ENCODE measurements around the gene RPRML. TPM values are rescaled to one million over a fixed set of nuclear protein-coding genes. Genes with fewer than 3 reads are reported as not detected.

RPRML gene
- total RNA-seq, 1 experiment from 2014 or later: 4.7 TPM

GRCh38 chr17:46950997-46951621 is 27.9 kb downstream of the RPRML start:
- ChIA-PET POLR2A (no interaction called here), CTCF (interaction anchor here (0.6 to 2.0 kb wide), 2 partner anchors 8 to 163 kb away, joined by 3 to 12 read pairs; no protein-coding TSS in a partner anchor)
- no peaks in the 10 kb centered on the region for H3K4me1 Mint-ChIP-seq
- ATAC-seq (no peak), DNase-seq (ENCODE audit: low spot score) (no peak)
- H3K27ac Mint-ChIP-seq: no peak overlapping the region
- no peaks in the 10 kb centered on the region for H3K9me3 Mint-ChIP-seq
- TF ChIP-seq EMX1 (CRISPR knock-in tag; IDR thresholded peaks at IDR 0.05): no peak
- TF ChIP-seq CREM (CRISPR knock-in tag; IDR thresholded peaks at IDR 0.05): no peak
- no peak for TF ChIP-seq ERG (CRISPR knock-in tag; IDR thresholded peaks at IDR 0.05)
- no peak for TF ChIP-seq FOXJ3 (CRISPR knock-in tag; IDR thresholded peaks at IDR 0.05; ENCODE audit: borderline replicate concordance)
- no peak for TF ChIP-seq E2F4 (CRISPR knock-in tag; IDR thresholded peaks at IDR 0.05; ENCODE audit: borderline replicate concordance, low read depth)
- no peak for TF ChIP-seq ZNF396 (CRISPR knock-in tag; IDR thresholded peaks at IDR 0.05; ENCODE audit: borderline replicate concordance)
- TF ChIP-seq KAT7 (CRISPR knock-in tag; IDR thresholded peaks at IDR 0.05; ENCODE audit: borderline replicate concordance): no peak
- TF ChIP-seq ATF6 (CRISPR knock-in tag; IDR thresholded peaks at IDR 0.05): no peak
- TF ChIP-seq, protein P1, sequence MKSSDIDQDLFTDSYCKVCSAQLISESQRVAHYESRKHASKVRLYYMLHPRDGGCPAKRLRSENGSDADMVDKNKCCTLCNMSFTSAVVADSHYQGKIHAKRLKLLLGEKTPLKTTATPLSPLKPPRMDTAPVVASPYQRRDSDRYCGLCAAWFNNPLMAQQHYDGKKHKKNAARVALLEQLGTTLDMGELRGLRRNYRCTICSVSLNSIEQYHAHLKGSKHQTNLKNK (CRISPR knock-in tag; IDR thresholded peaks at IDR 0.05): no peak
- TF ChIP-seq USF1 (CRISPR knock-in tag; IDR thresholded peaks at IDR 0.05): no peak
- no peak for TF ChIP-seq TEAD1 (CRISPR knock-in tag; IDR thresholded peaks at IDR 0.05)
- peaks cover 9% of the 10 kb centered on the region; the same call in 1 of the 2 replicates for H3K27me3 Mint-ChIP-seq (ENCODE audit: low read depth)
- no peak overlapping the region for H3K4me3 Mint-ChIP-seq
- peaks cover 13% of the 10 kb centered on the region for H3K36me3 Mint-ChIP-seq

- Mint-ChIP-seq H3K4me3 (no peak overlapping the region), H3K27me3 (ENCODE audit: low read depth) (peaks cover 9% of the 10 kb centered on the region; the same call in 1 of the 2 replicates), H3K27ac (no peak overlapping the region), H3K36me3 (peaks cover 12% of the 10 kb centered on the region), H3K9me3 (no peaks in the 10 kb centered on the region), H3K4me1 (peaks cover 6% of the 10 kb centered on the region)
- CTCF ChIA-PET: interaction anchor here (2.0 kb wide), 1 partner anchor 8 kb away, joined by 12 read pairs; no protein-coding TSS in a partner anchor
- no peak for DNase-seq (ENCODE audit: low spot score)
- no peak for ATAC-seq
- POLR2A ChIA-PET: no interaction called here
- no peak for TF ChIP-seq TEAD1 (CRISPR knock-in tag; IDR thresholded peaks at IDR 0.05)
- TF ChIP-seq, protein P2, sequence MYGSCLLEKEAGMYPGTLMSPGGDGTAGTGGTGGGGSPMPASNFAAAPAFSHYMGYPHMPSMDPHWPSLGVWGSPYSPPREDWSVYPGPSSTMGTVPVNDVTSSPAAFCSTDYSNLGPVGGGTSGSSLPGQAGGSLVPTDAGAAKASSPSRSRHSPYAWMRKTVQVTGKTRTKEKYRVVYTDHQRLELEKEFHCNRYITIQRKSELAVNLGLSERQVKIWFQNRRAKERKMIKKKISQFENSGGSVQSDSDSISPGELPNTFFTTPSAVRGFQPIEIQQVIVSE (CRISPR knock-in tag; IDR thresholded peaks at IDR 0.05; ENCODE audit: borderline replicate concordance): no peak
- TF ChIP-seq MXD4 (CRISPR knock-in tag; IDR thresholded peaks at IDR 0.05; ENCODE audit: borderline replicate concordance): no peak
- TF ChIP-seq JAZF1 (CRISPR knock-in tag; IDR thresholded peaks at IDR 0.05): no peak
Measured at GRCh38 chr17:46950342-46950996, 28.6 kb downstream of the RPRML start.

Measured in WTC11 (cell line).